K562 (cell line): ENCODE results near the gene CISD3. TPM values are rescaled to one million over a fixed set of nuclear protein-coding genes. Genes with fewer than 3 reads are reported as not detected.
A peak's percentile ranks its signal among the peaks of the same experiment; 100 is the strongest.

Experiments
- CBX5 ChIP-seq: IDR thresholded peaks from 2 replicates; pipeline ENCODE4 v1.6.1; 2014; ENCODE audit warnings: low read depth, borderline replicate concordance
- CREBBP ChIP-seq: IDR thresholded peaks from one replicate; pipeline ENCODE4 v1.6.1; 2012; ENCODE audit warnings: low read depth, mild to moderate bottlenecking, control low read depth, inconsistent platforms, low read length
- CTCFL ChIP-seq: IDR thresholded peaks from 2 replicates; pipeline ENCODE4 v1.6.1; 2011; ENCODE audit warnings: borderline replicate concordance, low read depth, mild to moderate bottlenecking, moderate library complexity, low read length; ENCODE audit not compliant: insufficient read depth, poor library complexity, severe bottlenecking
- EGR1 ChIP-seq: fragments of 450-650 bp; conservative IDR thresholded peaks from 2 replicates; pipeline ENCODE4 v1.6.1; 2017; ENCODE audit warnings: mild to moderate bottlenecking
- RNF2 ChIP-seq: sonication (generic); IDR thresholded peaks from 2 replicates; pipeline ENCODE4 v1.6.1; 2016
- SMARCC2 ChIP-seq: fragments of 450-650 bp; IDR thresholded peaks from 2 replicates; pipeline ENCODE4 v1.6.1; 2017; ENCODE audit warnings: antibody characterized with exemption, moderate library complexity, mild to moderate bottlenecking, low read depth
- SRSF7 ChIP-seq: fragments of 200-400 bp; formaldehyde crosslinking; optimal IDR thresholded peaks from 2 replicates; pipeline ENCODE3; 2017; ENCODE audit warnings: mild to moderate bottlenecking, low read depth, low read length
- TEAD4 ChIP-seq, 2 experiments: sonication (generic) in 1 of 2; formaldehyde crosslinking in 1 of 2; IDR thresholded peaks; 2 replicates each; pipeline versions ENCODE4 v1.6.1 to v1.8.0; 2012 to 2022; ENCODE audit warnings: borderline replicate concordance in 1 of 2, inconsistent platforms in 1 of 2, low read length in 1 of 2, mild to moderate bottlenecking in 1 of 2, missing genetic modification reagents in 1 of 2
- ZBTB11 ChIP-seq, 3 experiments: fragments of 200-800 bp in 1 of 3; fragments of 250-450 bp in 1 of 3; fragments of 450-650 bp in 1 of 3; sonication (Bioruptor Pico) in 1 of 3; sonication (Bioruptor generic) in 1 of 3; formaldehyde crosslinking in 1 of 3; IDR thresholded peaks; 2 replicates each; pipeline versions ENCODE4 v1.6.1 to v1.8.0; 2016 to 2022; ENCODE audit warnings: mild to moderate bottlenecking in 2 of 3, missing genetic modification characterization in 2 of 3, missing compliant biosample characterization in 1 of 3, moderate library complexity in 1 of 3
- ZC3H4 ChIP-seq: sonication (generic); formaldehyde crosslinking; IDR thresholded peaks from 2 replicates; pipeline ENCODE4 v1.9.0; 2021; ENCODE audit warnings: missing genetic modification reagents, borderline replicate concordance
- ZNF324 ChIP-seq: fragments of 250-450 bp; sonication (Bioruptor Pico); IDR thresholded peaks from 2 replicates; pipeline ENCODE4 v1.4.0; 2020; ENCODE audit warnings: mild to moderate bottlenecking
- ZNF41 ChIP-seq: fragments of 250-450 bp; sonication (Bioruptor Pico); conservative IDR thresholded peaks from 2 replicates; pipeline ENCODE4 v1.4.0; 2020; ENCODE audit warnings: mild to moderate bottlenecking
- ZNF639 ChIP-seq, 2 experiments: fragments of 200-800 bp in 1 of 2; sonication (Bioruptor generic) in 1 of 2; sonication (generic) in 1 of 2; formaldehyde crosslinking in 1 of 2; IDR thresholded peaks in 1 of 2; conservative IDR thresholded peaks in 1 of 2; 2 replicates each; pipeline versions ENCODE4 v1.5.0 to v1.6.1; 2016 to 2020; ENCODE audit warnings: missing compliant biosample characterization in 1 of 2, missing genetic modification characterization in 1 of 2, missing genetic modification reagents in 1 of 2
- polyA plus RNA-seq, 8 experiments: library from polyadenylated mRNA; depleted of rRNA in 4 of 8; stranded (reverse) in 5 of 8; unstranded in 3 of 8; fragments of >200 nt; fragmentation: Nextera tagmentation in 2 of 8; fragmentation: Illumina TruSeq in 1 of 8; extraction: Ambion mirVana in 2 of 8; extraction: Trizol in 1 of 8; gene quantifications; 2 replicates each; pipeline versions ENCODE4 v1.2.1 to v1.2.3, GENCODE V29; 2011 to 2014; ENCODE audit warnings: inconsistent platforms in 1 of 8, missing spikeins in 1 of 8
- total RNA-seq, 7 experiments: library from RNA; depleted of rRNA in 6 of 7; stranded (reverse); fragments of >200 nt in 6 of 7; fragmentation: Illumina TruSeq in 2 of 7; extraction: Trizol in 2 of 7; gene quantifications; 2 replicates each; pipeline versions ENCODE4 v1.2.1 to v1.2.3, GENCODE V29; 2011 to 2021; ENCODE audit warnings: low replicate concordance in 1 of 7
- TF ChIP-seq, protein P1 (sequence below): IDR thresholded peaks from 2 replicates; pipeline ENCODE4 v1.6.1; 2014; ENCODE audit warnings: antibody characterized with exemption
- TF ChIP-seq, protein P2 (sequence below): fragments of 150-350 bp; conservative IDR thresholded peaks from 2 replicates; pipeline ENCODE4 v1.6.1; 2014; ENCODE audit warnings: low read length

CISD3 gene
- total and polyA plus RNA-seq, 9 of the 15 experiments (the other 6 are each of a cell fraction or from before 2014, with no cell fraction given): 5.0 to 60.7 (median 15.7) TPM

- TF ChIP-seq SRSF7 (no peak), CREBBP (no peak), SMARCC2 (no peak), RNF2 (peak; percentile 64; the same call in 1 of the 2 replicates), EGR1 (no peak), TEAD4 (IDR thresholded peaks at IDR 0.05; ENCODE audit: low read length) (peak; percentile 78), TEAD4 (CRISPR knock-in tag; IDR thresholded peaks at IDR 0.05; ENCODE audit: borderline replicate concordance) (no peak), ZNF41 (CRISPR knock-in tag) (no peak), CTCFL (no peak), ZNF639 (CRISPR knock-in tag; conservative IDR thresholded peaks at IDR 0.05 in 1 of 2, IDR thresholded peaks at IDR 0.05 in 1 of 2) (no peak), ZC3H4 (CRISPR knock-in tag) (no peak), ZNF324 (CRISPR knock-in tag) (no peak), ZBTB11 (CRISPR knock-in tag; IDR thresholded peaks at IDR 0.05) (no peak), CBX5 (no peak)
- TF ChIP-seq, protein P1, sequence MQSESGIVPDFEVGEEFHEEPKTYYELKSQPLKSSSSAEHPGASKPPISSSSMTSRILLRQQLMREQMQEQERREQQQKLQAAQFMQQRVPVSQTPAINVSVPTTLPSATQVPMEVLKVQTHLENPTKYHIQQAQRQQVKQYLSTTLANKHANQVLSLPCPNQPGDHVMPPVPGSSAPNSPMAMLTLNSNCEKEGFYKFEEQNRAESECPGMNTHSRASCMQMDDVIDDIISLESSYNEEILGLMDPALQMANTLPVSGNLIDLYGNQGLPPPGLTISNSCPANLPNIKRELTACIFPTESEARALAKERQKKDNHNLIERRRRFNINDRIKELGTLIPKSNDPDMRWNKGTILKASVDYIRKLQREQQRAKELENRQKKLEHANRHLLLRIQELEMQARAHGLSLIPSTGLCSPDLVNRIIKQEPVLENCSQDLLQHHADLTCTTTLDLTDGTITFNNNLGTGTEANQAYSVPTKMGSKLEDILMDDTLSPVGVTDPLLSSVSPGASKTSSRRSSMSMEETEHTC: no peak
- TF ChIP-seq, protein P2, sequence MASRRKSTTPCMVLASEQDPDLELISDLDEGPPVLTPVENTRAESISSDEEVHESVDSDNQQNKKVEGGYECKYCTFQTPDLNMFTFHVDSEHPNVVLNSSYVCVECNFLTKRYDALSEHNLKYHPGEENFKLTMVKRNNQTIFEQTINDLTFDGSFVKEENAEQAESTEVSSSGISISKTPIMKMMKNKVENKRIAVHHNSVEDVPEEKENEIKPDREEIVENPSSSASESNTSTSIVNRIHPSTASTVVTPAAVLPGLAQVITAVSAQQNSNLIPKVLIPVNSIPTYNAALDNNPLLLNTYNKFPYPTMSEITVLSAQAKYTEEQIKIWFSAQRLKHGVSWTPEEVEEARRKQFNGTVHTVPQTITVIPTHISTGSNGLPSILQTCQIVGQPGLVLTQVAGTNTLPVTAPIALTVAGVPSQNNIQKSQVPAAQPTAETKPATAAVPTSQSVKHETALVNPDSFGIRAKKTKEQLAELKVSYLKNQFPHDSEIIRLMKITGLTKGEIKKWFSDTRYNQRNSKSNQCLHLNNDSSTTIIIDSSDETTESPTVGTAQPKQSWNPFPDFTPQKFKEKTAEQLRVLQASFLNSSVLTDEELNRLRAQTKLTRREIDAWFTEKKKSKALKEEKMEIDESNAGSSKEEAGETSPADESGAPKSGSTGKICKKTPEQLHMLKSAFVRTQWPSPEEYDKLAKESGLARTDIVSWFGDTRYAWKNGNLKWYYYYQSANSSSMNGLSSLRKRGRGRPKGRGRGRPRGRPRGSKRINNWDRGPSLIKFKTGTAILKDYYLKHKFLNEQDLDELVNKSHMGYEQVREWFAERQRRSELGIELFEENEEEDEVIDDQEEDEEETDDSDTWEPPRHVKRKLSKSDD: no peak
Measured at GRCh38 chr17:38751808-38752307, 21.7 kb downstream of the CISD3 start (continued).
